Measurements from ENCODE around the gene SPATA4. TPM values are rescaled to one million over a fixed set of nuclear protein-coding genes. Genes with fewer than 3 reads are reported as not detected.

Gene SPATA4
- total RNA-seq, 5 donors from 2014 or later (not counting 1 experiment from before 2014, with no cell fraction given): not detected

DNA sequence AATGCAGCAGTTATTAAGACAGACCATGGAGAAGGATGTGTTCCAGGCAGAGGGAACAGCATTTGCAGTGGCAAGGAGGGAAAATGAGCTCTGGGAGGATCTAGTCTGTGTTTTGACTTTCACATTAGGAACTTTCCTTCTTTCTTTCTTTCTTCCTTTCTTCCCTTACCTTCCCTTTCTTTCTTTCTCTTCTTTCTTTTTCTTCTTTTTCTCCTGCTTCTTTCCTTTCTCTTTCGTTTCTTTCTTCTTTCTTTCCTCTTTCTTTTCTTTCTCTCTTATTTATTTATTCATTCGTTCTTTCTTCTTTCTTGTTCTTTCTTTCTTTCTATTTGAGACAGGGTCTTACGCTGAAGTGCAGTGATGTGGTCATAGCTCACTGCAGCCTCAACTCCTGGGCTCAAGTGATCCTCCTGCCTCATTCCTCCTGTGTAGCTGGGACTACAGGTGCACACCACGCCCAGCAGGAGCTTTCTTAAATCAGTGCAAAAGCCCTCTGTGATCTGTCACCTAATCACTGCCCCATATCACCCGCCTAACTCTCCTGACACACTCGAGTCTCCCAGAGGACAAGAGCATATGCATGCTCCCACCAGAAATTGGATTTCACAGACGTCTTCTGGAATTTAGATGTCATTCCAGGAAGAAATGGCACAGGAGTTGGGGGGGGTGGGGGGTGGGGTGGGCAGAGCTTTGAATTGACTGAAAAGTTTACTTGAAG, 15.4 kb upstream of the SPATA4 start:
- no peaks in the 10 kb centered on the region for H3K36me3 ChIP-seq (ENCODE audit: control insufficient read depth in 2 of 2, extremely low read depth in 1 of 2, insufficient read depth in 1 of 2, low read length in 1 of 2)
- Mint-ChIP-seq H3K4me1 (no peaks in the 10 kb centered on the region), H3K27ac (no peak overlapping the region), H3K9me3 (peaks cover 0 to 3% (median 0%) of the 10 kb centered on the region in 3 donors), H3K27me3 (peaks cover 21 to 29% of the 10 kb centered on the region in 2 donors), H3K36me3 (no peaks in the 10 kb centered on the region), H3K4me3 (no peak overlapping the region)
- peaks cover 0 to 15% of the 10 kb centered on the region in 2 experiments for H3K27me3 ChIP-seq (replicated peaks in 1 of 2; ENCODE audit: control insufficient read depth in 2 of 2, extremely low read depth in 1 of 2, insufficient read depth in 2 of 2, low read length in 1 of 2)
- CTCF ChIA-PET: interaction anchor here in 1 of 2 donors (0.7 kb wide), 1 partner anchor 68 kb away, joined by 3 read pairs; no protein-coding TSS in a partner anchor
- WGBS (ENCODE audit: insufficient coverage): 75% methylated on average over 2 of the region's 7 CpGs
- no peak for ATAC-seq (replicated peaks in 1 of 4)
- no peaks in the 10 kb centered on the region for H3K4me1 ChIP-seq (ENCODE audit: control insufficient read depth in 1 of 2, extremely low read depth in 1 of 2, insufficient read depth in 2 of 2, low read length in 2 of 2)
- no peak overlapping the region for H3K4me3 ChIP-seq (ENCODE audit: control insufficient read depth in 1 of 2, extremely low read depth in 1 of 2, low read length in 1 of 2)
- DNase-seq: no peak
- H3K27ac ChIP-seq (ENCODE audit: low read length): no peak overlapping the region
- no peaks in the 10 kb centered on the region for H3K9me3 ChIP-seq
- POLR2A ChIA-PET: no interaction called here

DNA sequence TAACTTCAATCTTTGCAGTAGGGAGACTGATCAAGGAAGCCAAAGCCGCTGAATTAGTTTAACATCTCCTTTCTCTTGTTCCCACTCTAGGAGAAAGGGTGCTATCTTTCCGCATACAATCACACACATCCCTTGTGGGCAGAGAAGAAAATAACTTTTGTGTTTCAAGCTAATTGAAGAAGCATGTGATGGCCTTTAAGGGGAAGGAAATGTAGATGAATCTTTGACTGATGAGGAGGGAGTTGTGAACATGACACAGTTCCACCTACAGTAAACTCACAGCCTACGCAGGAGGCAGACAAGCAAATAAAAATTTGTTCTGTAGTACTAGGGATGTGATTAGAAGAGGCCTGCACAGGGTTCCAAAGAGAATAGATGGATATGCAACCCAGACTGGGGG, 14.7 kb upstream of the SPATA4 start:
- Histone ChIP-seq H3K4me1 (ENCODE audit: control insufficient read depth in 1 of 2, extremely low read depth in 1 of 2, insufficient read depth in 2 of 2, low read length in 2 of 2) (no peaks in the 10 kb centered on the region), H3K4me3 (ENCODE audit: control insufficient read depth in 1 of 2, extremely low read depth in 1 of 2, low read length in 1 of 2) (no peak overlapping the region), H3K9me3 (no peaks in the 10 kb centered on the region), H3K27me3 (replicated peaks in 1 of 2; ENCODE audit: control insufficient read depth in 2 of 2, extremely low read depth in 1 of 2, insufficient read depth in 2 of 2, low read length in 1 of 2) (peaks cover 0 to 15% of the 10 kb centered on the region in 2 experiments), H3K36me3 (ENCODE audit: control insufficient read depth in 2 of 2, extremely low read depth in 1 of 2, insufficient read depth in 1 of 2, low read length in 1 of 2) (no peaks in the 10 kb centered on the region), H3K27ac (ENCODE audit: low read length) (no peak overlapping the region)
- Mint-ChIP-seq H3K27me3 (peaks cover 23 to 35% of the 10 kb centered on the region in 2 donors), H3K4me3 (no peak overlapping the region), H3K27ac (no peak overlapping the region), H3K9me3 (peaks cover 0 to 3% (median 0%) of the 10 kb centered on the region in 3 donors), H3K4me1 (no peaks in the 10 kb centered on the region), H3K36me3 (no peaks in the 10 kb centered on the region)
- CTCF ChIA-PET: no interaction called here
- ATAC-seq (replicated peaks in 1 of 4) (no peak), DNase-seq (no peak)
- POLR2A ChIA-PET: no interaction called here
- 82% methylated on average over 2 of the region's 3 CpGs for WGBS (ENCODE audit: insufficient coverage)

DNA sequence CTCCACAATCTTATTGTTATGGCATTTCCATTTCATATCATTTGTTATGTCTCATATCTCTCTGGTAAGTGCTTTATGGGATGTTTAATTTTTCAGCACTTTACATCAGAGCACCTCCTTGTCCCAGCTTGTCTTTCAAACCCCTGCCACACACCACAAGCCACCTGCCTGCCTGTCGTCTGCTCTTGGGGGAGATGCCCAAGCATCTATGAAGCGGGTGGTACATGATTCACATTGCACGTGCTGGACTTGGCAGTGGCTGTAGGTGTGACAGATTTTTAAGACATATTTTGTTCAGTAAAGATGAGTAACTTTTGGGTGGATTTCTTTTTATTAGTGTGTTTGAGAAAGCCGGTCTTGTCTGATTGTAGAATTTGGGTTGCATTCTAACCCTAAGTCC, 14.2 kb upstream of the SPATA4 start:
- Histone ChIP-seq H3K27me3 (replicated peaks in 1 of 2; ENCODE audit: control insufficient read depth in 2 of 2, extremely low read depth in 1 of 2, insufficient read depth in 2 of 2, low read length in 1 of 2) (peaks cover 0 to 15% of the 10 kb centered on the region in 2 experiments), H3K36me3 (ENCODE audit: control insufficient read depth in 2 of 2, extremely low read depth in 1 of 2, insufficient read depth in 1 of 2, low read length in 1 of 2) (no peaks in the 10 kb centered on the region), H3K27ac (ENCODE audit: low read length) (no peak overlapping the region), H3K9me3 (no peaks in the 10 kb centered on the region), H3K4me1 (ENCODE audit: control insufficient read depth in 1 of 2, extremely low read depth in 1 of 2, insufficient read depth in 2 of 2, low read length in 2 of 2) (no peaks in the 10 kb centered on the region), H3K4me3 (ENCODE audit: control insufficient read depth in 1 of 2, extremely low read depth in 1 of 2, low read length in 1 of 2) (no peak overlapping the region)
- no peaks in the 10 kb centered on the region for H3K36me3 Mint-ChIP-seq
- DNase-seq: no peak
- H3K27ac Mint-ChIP-seq: no peak overlapping the region
- H3K27me3 Mint-ChIP-seq: peaks cover 23 to 37% of the 10 kb centered on the region in 2 donors
- ChIA-PET CTCF (no interaction called here), POLR2A (no interaction called here)
- ATAC-seq (replicated peaks in 1 of 4): no peak
- no peak overlapping the region for H3K4me3 Mint-ChIP-seq
- no peaks in the 10 kb centered on the region for H3K4me1 Mint-ChIP-seq
- H3K9me3 Mint-ChIP-seq: peaks cover 0 to 3% (median 0%) of the 10 kb centered on the region in 3 donors
- WGBS (ENCODE audit: insufficient coverage): no CpG with 5 or more reads among the region's 4 CpGs

DNA sequence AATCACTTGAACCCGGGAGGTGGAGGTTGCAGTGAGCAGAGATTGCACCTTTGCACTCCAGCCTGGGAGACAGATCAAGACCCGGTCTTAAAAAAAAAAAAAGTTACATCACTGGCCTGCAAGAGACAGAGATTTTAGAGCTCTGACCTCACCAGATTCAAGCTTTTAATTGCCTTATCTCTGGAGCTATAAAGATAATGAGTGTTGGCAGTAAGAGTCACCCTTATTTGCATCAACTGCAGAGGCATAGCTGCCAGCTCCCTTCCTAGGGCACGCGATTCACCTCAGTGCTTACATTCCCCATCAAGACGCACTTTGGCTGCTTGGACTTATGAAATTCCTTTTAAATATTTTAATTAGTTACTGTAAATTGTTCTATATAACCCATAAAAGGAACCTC, 12.5 kb upstream of the SPATA4 start:
- Mint-ChIP-seq H3K9me3 (peaks cover 0 to 3% (median 0%) of the 10 kb centered on the region in 3 donors), H3K36me3 (no peaks in the 10 kb centered on the region), H3K4me1 (no peaks in the 10 kb centered on the region), H3K4me3 (no peak overlapping the region), H3K27me3 (peaks cover 29 to 41% of the 10 kb centered on the region in 2 donors), H3K27ac (no peak overlapping the region)
- no peaks in the 10 kb centered on the region for H3K9me3 ChIP-seq
- no peaks in the 10 kb centered on the region for H3K36me3 ChIP-seq (ENCODE audit: control insufficient read depth in 2 of 2, extremely low read depth in 1 of 2, insufficient read depth in 1 of 2, low read length in 1 of 2)
- no peak overlapping the region for H3K4me3 ChIP-seq (ENCODE audit: control insufficient read depth in 1 of 2, extremely low read depth in 1 of 2, low read length in 1 of 2)
- DNase-seq (no peak), ATAC-seq (replicated peaks in 1 of 4) (no peak)
- H3K27ac ChIP-seq (ENCODE audit: low read length): no peak overlapping the region
- H3K4me1 ChIP-seq (ENCODE audit: control insufficient read depth in 1 of 2, extremely low read depth in 1 of 2, insufficient read depth in 2 of 2, low read length in 2 of 2): no peaks in the 10 kb centered on the region
- H3K27me3 ChIP-seq (replicated peaks in 1 of 2; ENCODE audit: control insufficient read depth in 2 of 2, extremely low read depth in 1 of 2, insufficient read depth in 2 of 2, low read length in 1 of 2): peaks cover 0 to 15% of the 10 kb centered on the region in 2 experiments
- 100% methylated on average over 1 of the region's 5 CpGs for WGBS (ENCODE audit: insufficient coverage)
- ChIA-PET POLR2A (no interaction called here), CTCF (no interaction called here)

DNA sequence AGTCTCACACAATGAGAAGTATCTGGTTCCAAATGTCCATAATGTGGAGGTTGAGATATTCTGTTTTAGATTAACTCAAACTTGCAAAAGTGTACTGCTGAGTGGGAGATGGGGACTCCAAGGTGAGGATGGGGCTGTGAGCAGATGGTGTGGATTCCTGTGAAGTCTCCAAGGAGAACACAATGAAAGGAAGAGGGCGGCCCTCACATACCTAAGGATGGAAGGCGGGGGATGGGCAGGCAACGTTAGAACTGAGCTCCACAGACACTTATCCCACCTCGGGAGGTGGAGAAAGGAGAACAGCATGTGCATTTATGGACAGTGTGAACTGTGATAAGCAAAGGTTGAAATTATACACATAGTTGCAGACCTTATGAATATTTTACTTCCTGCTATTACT, 9.9 kb upstream of the SPATA4 start:
- H3K27ac Mint-ChIP-seq: no peak overlapping the region
- Histone ChIP-seq H3K27ac (ENCODE audit: low read length) (no peak overlapping the region), H3K4me1 (ENCODE audit: control insufficient read depth in 1 of 2, extremely low read depth in 1 of 2, insufficient read depth in 2 of 2, low read length in 2 of 2) (no peaks in the 10 kb centered on the region), H3K9me3 (no peaks in the 10 kb centered on the region), H3K4me3 (ENCODE audit: control insufficient read depth in 1 of 2, extremely low read depth in 1 of 2, low read length in 1 of 2) (no peak overlapping the region), H3K36me3 (ENCODE audit: control insufficient read depth in 2 of 2, extremely low read depth in 1 of 2, insufficient read depth in 1 of 2, low read length in 1 of 2) (no peaks in the 10 kb centered on the region), H3K27me3 (replicated peaks in 1 of 2; ENCODE audit: control insufficient read depth in 2 of 2, extremely low read depth in 1 of 2, insufficient read depth in 2 of 2, low read length in 1 of 2) (peaks cover 0 to 14% of the 10 kb centered on the region in 2 experiments)
- H3K27me3 Mint-ChIP-seq: peaks cover 30 to 34% of the 10 kb centered on the region in 2 donors
- no peak overlapping the region for H3K4me3 Mint-ChIP-seq
- DNase-seq: no peak
- no peak for ATAC-seq (replicated peaks in 1 of 4)
- H3K36me3 Mint-ChIP-seq: no peaks in the 10 kb centered on the region
- POLR2A ChIA-PET: no interaction called here
- no peaks in the 10 kb centered on the region for H3K4me1 Mint-ChIP-seq
- CTCF ChIA-PET: no interaction called here
- H3K9me3 Mint-ChIP-seq: no peaks in the 10 kb centered on the region
- WGBS (ENCODE audit: insufficient coverage): no CpG with 5 or more reads among the region's 4 CpGs

DNA sequence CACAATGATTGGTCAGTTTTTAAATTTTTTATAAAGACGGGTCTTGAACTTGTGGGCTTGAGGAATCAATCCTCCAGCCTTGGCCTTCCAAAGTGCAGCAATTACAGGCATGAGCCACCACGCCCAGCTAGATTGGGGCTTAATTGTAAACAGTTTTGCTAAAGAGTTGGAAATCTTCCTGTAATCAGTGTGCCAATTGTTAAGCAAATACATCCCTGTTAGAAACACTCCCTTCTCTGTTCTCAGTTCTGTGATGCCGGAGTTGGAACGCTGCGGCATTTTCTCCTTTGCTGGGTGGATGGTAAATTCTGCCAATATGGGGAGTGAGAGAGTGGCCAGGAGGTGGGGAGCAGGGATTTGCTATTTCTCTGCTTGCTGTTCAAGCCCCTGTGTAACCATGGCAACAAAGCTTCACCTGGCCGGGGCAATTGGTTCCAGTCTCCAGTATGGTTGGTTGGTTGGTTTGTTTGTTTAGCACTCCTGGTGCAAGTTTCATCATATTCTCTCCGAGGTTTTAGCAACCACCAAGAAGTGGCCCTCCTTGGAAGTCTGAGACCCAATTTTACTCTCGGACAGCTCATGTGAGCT, 3.0 kb upstream of the SPATA4 start:
- H3K36me3 Mint-ChIP-seq: peaks cover 2% of the 10 kb centered on the region
- 100% methylated on average over 1 of the region's 8 CpGs for WGBS (ENCODE audit: insufficient coverage)
- peaks cover 0 to 8% of the 10 kb centered on the region in 2 experiments for H3K4me1 ChIP-seq (ENCODE audit: control insufficient read depth in 1 of 2, extremely low read depth in 1 of 2, insufficient read depth in 2 of 2, low read length in 2 of 2)
- ATAC-seq (replicated peaks in 1 of 4): no peak
- POLR2A ChIA-PET: no interaction called here
- no peak for DNase-seq
- no peaks in the 10 kb centered on the region for H3K9me3 ChIP-seq
- no peak overlapping the region for H3K4me3 Mint-ChIP-seq
- H3K27me3 Mint-ChIP-seq: peaks cover 10% of the 10 kb centered on the region in 2 donors
- no peak overlapping the region for H3K27ac ChIP-seq (ENCODE audit: low read length)
- CTCF ChIA-PET: no interaction called here
- no peaks in the 10 kb centered on the region for H3K9me3 Mint-ChIP-seq
- no peak overlapping the region for H3K27ac Mint-ChIP-seq
- peaks cover 9% of the 10 kb centered on the region in 3 donors for H3K4me1 Mint-ChIP-seq
- no peaks in the 10 kb centered on the region for H3K36me3 ChIP-seq (ENCODE audit: control insufficient read depth in 2 of 2, extremely low read depth in 1 of 2, insufficient read depth in 1 of 2, low read length in 1 of 2)
- no peak overlapping the region for H3K4me3 ChIP-seq (ENCODE audit: control insufficient read depth in 1 of 2, extremely low read depth in 1 of 2, low read length in 1 of 2)
- H3K27me3 ChIP-seq (replicated peaks in 1 of 2; ENCODE audit: control insufficient read depth in 2 of 2, extremely low read depth in 1 of 2, insufficient read depth in 2 of 2, low read length in 1 of 2): peaks cover 0 to 10% of the 10 kb centered on the region in 2 experiments

Data from T-cell (primary cell).